ENCODE results near the gene NPAT. TPM values are rescaled to one million over a fixed set of nuclear protein-coding genes. Genes with fewer than 3 reads are reported as not detected.

The NPAT gene
- total RNA-seq, 2 donors from 2014 or later, result 18.8 to 21.0 TPM

DNA sequence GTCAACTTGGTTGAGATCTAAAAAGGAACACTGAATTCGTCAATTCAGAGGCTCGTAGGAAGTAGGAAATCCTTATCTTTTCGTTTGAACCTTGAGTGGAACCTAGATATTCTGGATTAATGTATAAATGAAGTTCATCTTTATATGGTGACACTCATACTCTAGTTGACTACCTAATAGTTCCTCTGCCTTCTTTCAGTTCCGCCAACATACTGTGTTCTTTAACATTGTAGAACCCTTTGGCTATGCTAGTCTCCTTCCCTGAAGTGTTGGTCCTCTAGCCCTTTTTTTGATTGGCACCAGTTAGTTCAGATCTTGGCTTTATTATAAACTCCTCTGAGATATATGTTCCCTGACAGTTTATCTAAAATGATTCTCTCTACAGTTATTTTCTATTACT is 1.9 kb upstream of the NPAT start:
- H3K36me3 ChIP-seq, result peaks cover 3% of the 10 kb centered on the region
- ATAC-seq (ENCODE audit: insufficient number of reproducible peaks, low FRiP score, low read depth), result no peak
- peak overlapping the region; percentile 90 to 95 for H3K27ac ChIP-seq
- H3K4me1 ChIP-seq (ENCODE audit: control insufficient read depth in 1 of 2, low read depth in 2 of 2), result peaks cover 22 to 40% of the 10 kb centered on the region in 2 donors
- no peak for DNase-seq (ENCODE audit: low spot score)
- peak overlapping the region; percentile 88 for H3K4me3 ChIP-seq
- TF ChIP-seq CTCF (IDR thresholded peaks at IDR 0.05), result no peak
- no peaks in the 10 kb centered on the region for H3K27me3 ChIP-seq (replicated peaks; ENCODE audit: insufficient read depth)
- no peaks in the 10 kb centered on the region for H3K9me3 ChIP-seq

DNA sequence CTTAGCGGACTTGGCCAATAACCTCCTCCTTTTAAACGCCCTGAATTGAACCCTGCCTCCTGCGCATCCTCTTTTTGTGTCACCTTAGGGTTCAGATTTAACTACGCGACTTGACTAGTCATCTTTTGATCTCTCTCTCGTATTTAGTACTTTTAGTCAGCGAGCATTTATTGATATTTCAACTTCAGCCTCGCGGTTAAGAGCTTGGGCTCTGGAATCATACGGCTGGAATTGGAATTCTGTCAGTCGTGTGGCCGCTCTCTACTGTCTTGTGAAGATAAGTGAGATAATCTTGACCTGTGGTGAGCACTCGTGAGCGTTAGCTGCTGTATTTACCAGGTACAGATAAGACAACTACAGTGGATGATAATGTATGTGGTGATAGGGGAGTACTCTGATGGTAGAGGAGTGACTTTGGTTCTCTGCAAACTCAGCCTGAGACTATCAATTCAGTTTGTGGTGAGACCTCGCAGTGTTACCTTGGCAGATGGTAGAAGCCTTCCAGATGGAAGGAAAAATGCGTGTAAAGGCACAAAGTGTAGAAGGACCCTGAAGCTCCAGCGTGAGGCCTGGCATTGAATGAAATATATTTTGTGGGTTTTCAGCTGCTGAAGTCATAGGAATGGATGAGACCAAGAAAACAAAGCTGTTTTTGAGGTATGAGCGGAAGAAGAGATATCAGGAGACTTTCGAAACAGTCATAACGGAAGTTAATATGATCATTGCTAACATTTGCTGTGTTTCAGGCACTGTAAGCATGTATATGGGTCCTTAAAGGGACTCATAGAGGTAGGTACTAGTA is 1.1 kb upstream of the NPAT start:
- Histone ChIP-seq H3K36me3 (peaks cover under 1% of the 10 kb centered on the region), H3K9me3 (no peaks in the 10 kb centered on the region), H3K27me3 (replicated peaks; ENCODE audit: insufficient read depth) (no peaks in the 10 kb centered on the region), H3K27ac (peak overlapping the region; percentile 90 to 95), H3K4me3 (peak overlapping the region; percentile 88), H3K4me1 (ENCODE audit: control insufficient read depth in 1 of 2, low read depth in 2 of 2) (peaks cover 22 to 49% of the 10 kb centered on the region in 2 donors)
- ATAC-seq (ENCODE audit: insufficient number of reproducible peaks, low FRiP score, low read depth) (no peak), DNase-seq (ENCODE audit: low spot score) (no peak)
- TF ChIP-seq CTCF (IDR thresholded peaks at IDR 0.05), result no peak

DNA sequence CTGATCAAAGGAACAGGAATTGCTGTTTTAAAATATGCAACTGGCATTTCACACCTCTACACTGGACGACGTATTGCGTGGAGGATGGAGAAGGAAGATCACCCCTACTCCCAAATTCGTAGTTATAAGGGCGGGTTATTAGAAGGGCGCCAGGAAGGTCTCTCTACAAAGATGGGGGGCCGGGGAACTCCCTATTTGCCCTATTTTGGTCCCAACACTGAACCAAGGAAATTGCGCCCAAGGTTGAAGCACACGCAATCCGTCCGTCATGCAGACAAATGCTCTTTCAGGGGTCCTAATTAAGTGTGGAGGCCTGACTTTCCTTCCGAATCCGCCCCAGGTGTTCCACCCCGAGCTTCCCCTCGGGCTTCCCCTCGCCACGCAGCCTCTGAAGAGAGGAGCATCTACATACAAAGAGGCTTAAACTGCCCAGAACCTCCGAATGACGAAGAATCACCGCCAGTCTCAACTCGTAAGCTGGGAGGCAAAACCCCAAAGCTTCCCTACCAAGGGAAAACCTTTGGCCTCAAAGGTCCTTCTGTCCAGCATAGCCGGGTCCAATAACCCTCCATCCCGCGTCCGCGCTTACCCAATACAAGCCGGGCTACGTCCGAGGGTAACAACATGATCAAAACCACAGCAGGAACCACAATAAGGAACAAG is 396 bp downstream of the NPAT start:
- no peaks in the 10 kb centered on the region for H3K27me3 ChIP-seq (replicated peaks; ENCODE audit: insufficient read depth)
- peak overlapping the region; percentile 88 for H3K4me3 ChIP-seq
- ATAC-seq (ENCODE audit: insufficient number of reproducible peaks, low FRiP score, low read depth) (no peak), DNase-seq (ENCODE audit: low spot score) (no peak)
- no peaks in the 10 kb centered on the region for H3K9me3 ChIP-seq
- no peaks in the 10 kb centered on the region for H3K36me3 ChIP-seq
- peaks cover 22 to 49% of the 10 kb centered on the region in 2 donors for H3K4me1 ChIP-seq (ENCODE audit: control insufficient read depth in 1 of 2, low read depth in 2 of 2)
- TF ChIP-seq CTCF (IDR thresholded peaks at IDR 0.05), result no peak
- peak overlapping the region; percentile 94 to 95 for H3K27ac ChIP-seq

- Histone ChIP-seq H3K36me3 (no peaks in the 10 kb centered on the region), H3K27ac (peak overlapping the region; percentile 94 to 95), H3K27me3 (replicated peaks; ENCODE audit: insufficient read depth) (no peaks in the 10 kb centered on the region), H3K4me1 (ENCODE audit: control insufficient read depth in 1 of 2, low read depth in 2 of 2) (peaks cover 22 to 49% of the 10 kb centered on the region in 2 donors), H3K9me3 (no peaks in the 10 kb centered on the region), H3K4me3 (peak overlapping the region; percentile 88)
- DNase-seq (ENCODE audit: low spot score), result no peak
- no peak for TF ChIP-seq CTCF (IDR thresholded peaks at IDR 0.05)
- ATAC-seq (ENCODE audit: insufficient number of reproducible peaks, low FRiP score, low read depth), result no peak
These were observed 1.1 kb downstream of the NPAT start for GRCh38 chr11:108221371-108221770.

DNA sequence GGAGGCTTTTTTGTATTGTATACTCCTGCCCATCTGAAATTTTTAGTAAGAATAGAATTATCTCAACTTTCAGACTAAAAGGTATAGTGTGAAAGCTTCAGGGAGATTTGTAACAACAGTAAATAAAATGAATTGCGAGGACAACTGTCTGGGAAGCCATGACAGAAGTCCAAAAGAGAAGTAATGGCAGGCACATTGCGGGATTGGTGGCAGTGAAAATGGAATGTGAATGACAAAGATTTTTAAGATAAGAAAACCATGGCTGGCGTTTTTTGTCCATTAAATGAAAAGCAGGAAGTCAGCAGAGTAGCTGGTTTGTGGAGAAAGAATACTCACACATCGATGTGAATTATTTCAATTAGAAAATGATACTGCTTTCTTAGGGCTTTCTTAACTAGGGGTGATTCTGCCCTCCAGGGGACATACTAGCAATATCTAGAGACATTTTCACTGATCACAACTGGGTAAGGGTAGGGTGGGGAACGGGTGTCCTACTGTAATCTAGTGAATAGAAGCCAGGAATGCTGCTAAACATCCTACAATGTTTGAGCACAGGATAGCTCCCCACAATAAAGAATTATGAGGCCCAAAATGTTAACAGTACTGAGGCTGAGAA is 1.6 kb downstream of the NPAT start:
- Histone ChIP-seq H3K27me3 (replicated peaks; ENCODE audit: insufficient read depth) (no peaks in the 10 kb centered on the region), H3K4me1 (ENCODE audit: control insufficient read depth in 1 of 2, low read depth in 2 of 2) (peaks cover 22 to 49% of the 10 kb centered on the region in 2 donors), H3K36me3 (no peaks in the 10 kb centered on the region), H3K4me3 (peak overlapping the region; percentile 88), H3K27ac (no peak overlapping the region), H3K9me3 (no peaks in the 10 kb centered on the region)
- ATAC-seq (ENCODE audit: insufficient number of reproducible peaks, low FRiP score, low read depth), result no peak
- no peak for TF ChIP-seq CTCF (IDR thresholded peaks at IDR 0.05)
- no peak for DNase-seq (ENCODE audit: low spot score)
